K562 (cell line): Measurements from ENCODE around the gene ZBP1. TPM values are rescaled to one million over a fixed set of nuclear protein-coding genes. Genes with fewer than 3 reads are reported as not detected.
A peak's percentile ranks its signal among the peaks of the same experiment; 100 is the strongest.

ENCODE experiments used
- ATAC-seq: fragments of 200-7000 bp; cut with Tn5 transposase; 3 replicates; pipeline ENCODE4 v1.9.1; 2020; ENCODE audit warnings: moderate library complexity
- BruUV-seq: library from RNA; stranded (reverse); fragments of 400-500 nt; replicated peaks from 2 replicates; lab custom pipeline; 2021; lab: Mats Ljungman, UMichigan
- CTCF ChIA-PET: fragments of 300-600 bp; formaldehyde crosslinking; extraction: SDS; loops from one replicate; lab custom pipeline; 2021; ENCODE audit warnings: low intra/inter-chr PET ratio; lab: Yijun Ruan, JAX
- POLR2A ChIA-PET: fragments of 300-600, 350-650 bp; sonication (Branson Sonifier 250); formaldehyde crosslinking; extraction: SDS; loops from one replicate; lab custom pipeline; 2021; ENCODE audit warnings: antibody characterized with exemption, inconsistent platforms; lab: Yijun Ruan, JAX
- DNase-seq, 4 experiments: peaks; one replicate each; pipeline versions ENCODE4 v3.0.0 to v3.0.0-alpha.2; 2011 to 2018; ENCODE audit warnings: low spot score in 3 of 4, mixed read lengths in 3 of 4; ENCODE audit errors: extremely low read depth in 1 of 4
- FAIRE-seq: peaks from 2 replicates; lab custom pipeline; 2011; peaks lifted over from hg19 to GRCh38; lab: Jason Lieb, UNC
- H2AFZ ChIP-seq: 2 replicates; pipeline ENCODE4 v1.6.0; 2011; ENCODE audit warnings: low read depth, low read length, control low read depth, inconsistent platforms
- H3K27ac ChIP-seq: fragments of 200-600 bp; 3 replicates; pipeline ENCODE4 v1.8.0; 2011; ENCODE audit warnings: low read depth, mild to moderate bottlenecking, control low read depth, inconsistent platforms, low read length, moderate library complexity, mixed read lengths; ENCODE audit errors: extremely low read depth
- H3K27me3 ChIP-seq, 2 experiments: fragments of 300-600 bp in 1 of 2; 2 replicates in 1 of 2; 3 replicates in 1 of 2; pipeline versions ENCODE4 v1.6.0 to v1.8.0; 2011; ENCODE audit warnings: inconsistent platforms in 2 of 2, low read length in 2 of 2, mild to moderate bottlenecking in 1 of 2, mixed read lengths in 1 of 2, moderate library complexity in 1 of 2; ENCODE audit not compliant: control insufficient read depth in 2 of 2, insufficient read depth in 2 of 2
- H3K36me3 ChIP-seq: fragments of 300-600 bp; 3 replicates; pipeline ENCODE4 v1.8.0; 2011; ENCODE audit warnings: mild to moderate bottlenecking, low read length, inconsistent platforms; ENCODE audit not compliant: control insufficient read depth, insufficient read depth
- H3K4me1 ChIP-seq, 2 experiments: fragments of 200-600 bp in 1 of 2; replicated peaks in 1 of 2; 2 replicates in 1 of 2; 3 replicates in 1 of 2; pipeline versions ENCODE4 v1.5.1 to v1.8.0; 2011; ENCODE audit warnings: inconsistent platforms in 2 of 2, low read length in 2 of 2, mild to moderate bottlenecking in 1 of 2, mixed read lengths in 1 of 2, moderate library complexity in 1 of 2; ENCODE audit not compliant: control insufficient read depth in 2 of 2, insufficient read depth in 2 of 2
- H3K4me2 ChIP-seq: 2 replicates; pipeline ENCODE4 v1.6.1; 2011; ENCODE audit warnings: low read length, control low read depth, inconsistent platforms, mixed read lengths; ENCODE audit not compliant: insufficient read depth
- H3K4me3 ChIP-seq: fragments of 200-600 bp; sonication (generic), shearing (Covaris generic); 2 replicates; pipeline ENCODE4 v1.5.1; 2016; ENCODE audit warnings: control low read depth, inconsistent platforms
- H3K79me2 ChIP-seq: fragments of 200-600 bp; 3 replicates; pipeline ENCODE4 v1.8.0; 2011; ENCODE audit warnings: low read length, inconsistent platforms; ENCODE audit not compliant: control insufficient read depth, insufficient read depth
- H3K9ac ChIP-seq, 2 experiments: 2 replicates each; pipeline versions ENCODE4 v1.6.0 to v1.6.1; 2011; ENCODE audit warnings: low read depth in 2 of 2, low read length in 2 of 2, control low read depth in 1 of 2, inconsistent platforms in 1 of 2, mild to moderate bottlenecking in 1 of 2, mixed read lengths in 1 of 2; ENCODE audit not compliant: insufficient read depth in 1 of 2
- H3K9me1 ChIP-seq: one replicate; pipeline ENCODE4 v1.6.0; 2011; ENCODE audit warnings: inconsistent platforms, mild to moderate bottlenecking, low read length, moderate library complexity; ENCODE audit not compliant: control insufficient read depth, insufficient read depth
- H3K9me3 ChIP-seq: replicated peaks from 2 replicates; pipeline ENCODE4 v1.5.1; 2011; ENCODE audit warnings: low read depth, low read length, inconsistent platforms; ENCODE audit not compliant: control insufficient read depth, insufficient read depth
- H4K20me1 ChIP-seq: replicated peaks from 2 replicates; pipeline ENCODE4 v1.6.1; 2011; ENCODE audit warnings: low read length, inconsistent platforms, mixed read lengths; ENCODE audit not compliant: control insufficient read depth, insufficient read depth
- BCOR ChIP-seq: fragments of 450-650 bp; IDR thresholded peaks from 2 replicates; pipeline ENCODE4 v1.6.1; 2016
- KAT7 ChIP-seq: sonication (generic); formaldehyde crosslinking; IDR thresholded peaks from 2 replicates; pipeline ENCODE4 v1.8.0; 2022; ENCODE audit warnings: missing genetic modification reagents, mild to moderate bottlenecking, borderline replicate concordance
- RBM25 ChIP-seq: fragments of 200-400 bp; formaldehyde crosslinking; IDR thresholded peaks from 2 replicates; pipeline ENCODE4 v1.6.1; 2018; ENCODE audit warnings: low read length, low read depth, moderate library complexity; ENCODE audit not compliant: severe bottlenecking
- RFX7 ChIP-seq: fragments of 250-450 bp; sonication (Bioruptor Pico); IDR thresholded peaks from 2 replicates; pipeline ENCODE4 v1.5.1; 2021; ENCODE audit warnings: mild to moderate bottlenecking
- RHOXF2B ChIP-seq: fragments of 250-450 bp; sonication (Bioruptor Pico); conservative IDR thresholded peaks from 2 replicates; pipeline ENCODE4 v1.5.1; 2021
- ZBTB11 ChIP-seq, 3 experiments: fragments of 200-800 bp in 1 of 3; fragments of 250-450 bp in 1 of 3; fragments of 450-650 bp in 1 of 3; sonication (Bioruptor Pico) in 1 of 3; sonication (Bioruptor generic) in 1 of 3; formaldehyde crosslinking in 1 of 3; IDR thresholded peaks; 2 replicates each; pipeline versions ENCODE4 v1.6.1 to v1.8.0; 2016 to 2022; ENCODE audit warnings: mild to moderate bottlenecking in 2 of 3, missing genetic modification characterization in 2 of 3, missing compliant biosample characterization in 1 of 3, moderate library complexity in 1 of 3
- ZNF436 ChIP-seq: fragments of 250-450, 450-650 bp; sonication (Bioruptor Pico); formaldehyde crosslinking; IDR thresholded peaks from 2 replicates; pipeline ENCODE4 v1.7.0; 2020; ENCODE audit warnings: mild to moderate bottlenecking
- ZNF512 ChIP-seq: IDR thresholded peaks from 2 replicates; pipeline ENCODE4 v1.6.1; 2016; ENCODE audit warnings: missing genetic modification characterization, missing compliant biosample characterization
- ZNF655 ChIP-seq: fragments of 250-450 bp; sonication (Bioruptor Pico); IDR thresholded peaks from 2 replicates; pipeline ENCODE4 v1.5.0; 2021
- WGBS: fragments of 100-300 bp; shearing (Covaris generic); methylation state at CpG from one replicate; pipeline ENCODE4 v1.1.6; 2016; ENCODE audit warnings: low coverage, mixed read lengths; ENCODE audit not compliant: insufficient coverage; ENCODE audit errors: missing lambda C conversion rate; 5-methylcytosine and 5-hydroxymethylcytosine counted together
- in situ Hi-C: fragments of 300-500 bp; cut with MboI; formaldehyde crosslinking; loops from 4 replicates; pipeline ENCODE4 v1.15.0; 2018; ENCODE audit warnings: inconsistent platforms, mixed read lengths
- intact Hi-C: fragments of 100-400 bp; cut with micrococcal nuclease; formaldehyde crosslinking; loops from 2 replicates; pipeline ENCODE4 v1.14.2; 2022
- polyA plus RNA-seq, 8 experiments: library from polyadenylated mRNA; depleted of rRNA in 4 of 8; stranded (reverse) in 5 of 8; unstranded in 3 of 8; fragments of >200 nt; fragmentation: Nextera tagmentation in 2 of 8; fragmentation: Illumina TruSeq in 1 of 8; extraction: Ambion mirVana in 2 of 8; extraction: Trizol in 1 of 8; gene quantifications; 2 replicates each; pipeline versions ENCODE4 v1.2.1 to v1.2.3, GENCODE V29; 2011 to 2014; ENCODE audit warnings: inconsistent platforms in 1 of 8, missing spikeins in 1 of 8
- total RNA-seq, 7 experiments: library from RNA; depleted of rRNA in 6 of 7; stranded (reverse); fragments of >200 nt in 6 of 7; fragmentation: Illumina TruSeq in 2 of 7; extraction: Trizol in 2 of 7; gene quantifications; 2 replicates each; pipeline versions ENCODE4 v1.2.1 to v1.2.3, GENCODE V29; 2011 to 2021; ENCODE audit warnings: low replicate concordance in 1 of 7

The ZBP1 gene
- total and polyA plus RNA-seq, 9 of the 15 experiments (the other 6 are each of a cell fraction or from before 2014, with no cell fraction given) = not detected

- TF ChIP-seq RFX7 (CRISPR knock-in tag) = no peak
- no peak for TF ChIP-seq ZNF436 (CRISPR knock-in tag)
- no peak for TF ChIP-seq ZNF512
- no peak for TF ChIP-seq KAT7 (CRISPR knock-in tag)
- no peak for TF ChIP-seq ZNF655 (CRISPR knock-in tag)
These were observed 30.3 kb downstream of the ZBP1 start (continued) for GRCh38 chr20:57589728-57590484.

GRCh38 chr20:57589123-57589727 lies 31.0 kb downstream of the ZBP1 start:
- in situ Hi-C loops = no loop called here
- Histone ChIP-seq H3K9me1 (no peaks in the 10 kb centered on the region), H4K20me1 (no peaks in the 10 kb centered on the region), H2AFZ (no peak overlapping the region), H3K27me3 (peaks cover 3 to 8% of the 10 kb centered on the region in 2 experiments; a peak in 1 of 5 replicates), H3K9me3 (peaks cover 3% of the 10 kb centered on the region; the same call in 1 of the 2 replicates), H3K27ac (no peak overlapping the region)
- no TSS peak for BruUV-seq
- CTCF ChIA-PET = no interaction called here
- ATAC-seq = no peak
- intact Hi-C loops = no loop called here
- POLR2A ChIA-PET = interaction anchor here (0.6 kb wide), 1 partner anchor 455 kb away, joined by 3 read pairs; no protein-coding TSS in a partner anchor
- WGBS = 20% methylated on average over 6 of the region's 6 CpGs
- TF ChIP-seq RBM25 (peak; percentile 34), ZBTB11 (CRISPR knock-in tag; IDR thresholded peaks at IDR 0.05) (peak in 1 of 3 experiments; percentile 34; a peak in 1 of 6 replicates), RHOXF2B (CRISPR knock-in tag) (no peak), BCOR (0 out of 2 replicates have a peak, but pooled peaks have one; percentile 14)
- TF ChIP-seq, all 486 proteins: peak for 3
- Histone ChIP-seq H3K9ac (no peak overlapping the region), H3K4me1 (peaks cover 16 to 55% of the 10 kb centered on the region in 2 experiments; a peak in 4 of 5 replicates), H3K79me2 (no peaks in the 10 kb centered on the region), H3K4me3 (no peak overlapping the region), H3K4me2 (no peak overlapping the region), H3K36me3 (no peaks in the 10 kb centered on the region)
- no peak for FAIRE-seq
- DNase-seq = no peak
